ENCODE results near the gene GTF2H3. TPM values are rescaled to one million over a fixed set of nuclear protein-coding genes. Genes with fewer than 3 reads are reported as not detected.

The GTF2H3 gene
- polyA plus RNA-seq, 1 experiment: 19.6 TPM

- CTCF ChIA-PET: no interaction called here
- Histone ChIP-seq H3K36me3 (ENCODE audit: control insufficient read depth, insufficient read depth, low read length) (0 out of 2 replicates have a peak, but pooled peaks cover 3% of the 10 kb centered on the region), H3K27me3 (ENCODE audit: control insufficient read depth, insufficient read depth, low read length) (no peaks in the 10 kb centered on the region), H3K4me3 (ENCODE audit: low read depth, low read length) (no peak overlapping the region)
- no peak for TF ChIP-seq CTCF (IDR thresholded peaks at IDR 0.05; ENCODE audit: insufficient read depth, low read depth, low read length)
- POLR2A ChIA-PET: no interaction called here
- DNase-seq (ENCODE audit: low read depth): no peak
Observed at GRCh38 chr12:123705935-123706334, 72.3 kb downstream of the GTF2H3 start.

- CTCF ChIA-PET: no interaction called here
- Histone ChIP-seq H3K36me3 (ENCODE audit: control insufficient read depth, insufficient read depth, low read length) (0 out of 2 replicates have a peak, but pooled peaks cover 3% of the 10 kb centered on the region), H3K27me3 (ENCODE audit: control insufficient read depth, insufficient read depth, low read length) (no peaks in the 10 kb centered on the region), H3K4me3 (ENCODE audit: low read depth, low read length) (no peak overlapping the region)
- POLR2A ChIA-PET: no interaction called here
- TF ChIP-seq CTCF (IDR thresholded peaks at IDR 0.05; ENCODE audit: insufficient read depth, low read depth, low read length): no peak
- DNase-seq (ENCODE audit: low read depth): no peak
Observed at GRCh38 chr12:123707466-123707865, 73.8 kb downstream of the GTF2H3 start.

Small RNA genes within 50 kb of the gene (small RNA-seq; reads per million reads assigned to genes)
- not detected for gene SNORA9B (ENCODE audit: insufficient read length, low read depth, low replicate concordance)

Other genes starting within 250 kb of the GTF2H3 start
- gene KMT5A, start 249.7 kb upstream of the GTF2H3 start, polyA plus RNA-seq (2011; rRNA removed): 38.0 and 38.6 TPM in 2 replicates
- 6.7 and 6.8 TPM in 2 replicates for gene RILPL2, start 197.1 kb upstream of the GTF2H3 start, polyA plus RNA-seq (2011; rRNA removed)
- gene SNRNP35, start 175.7 kb upstream of the GTF2H3 start, polyA plus RNA-seq (2011; rRNA removed): 7.5 and 8.1 TPM in 2 replicates
- 19.1 and 22.3 TPM in 2 replicates for gene RILPL1, start 100.1 kb upstream of the GTF2H3 start, polyA plus RNA-seq (2011; rRNA removed)
- gene TMED2, start 49.3 kb upstream of the GTF2H3 start, polyA plus RNA-seq (2011; rRNA removed): 167 and 282 TPM in 2 replicates
- 13.0 and 13.8 TPM in 2 replicates for gene DDX55, start 31.7 kb upstream of the GTF2H3 start, polyA plus RNA-seq (2011; rRNA removed)
- gene EIF2B1, start 143 bp upstream of the GTF2H3 start, polyA plus RNA-seq (2011; rRNA removed): 27.4 and 29.9 TPM in 2 replicates
- 5.8 and 8.1 TPM in 2 replicates for gene TCTN2, start 37.3 kb downstream of the GTF2H3 start, polyA plus RNA-seq (2011; rRNA removed)
- gene ATP6V0A2, start 78.5 kb downstream of the GTF2H3 start, polyA plus RNA-seq (2011; rRNA removed): 21.2 and 24.2 TPM in 2 replicates
- 0.61 and 0.76 TPM in 2 replicates for gene DNAH10, start 128.5 kb downstream of the GTF2H3 start, polyA plus RNA-seq (2011; rRNA removed)

All from BJ (cell line).